B cell (primary cell): ENCODE data around the gene PTCSC3.

Experiments
- CTCF ChIP-seq: fragments of 200-600 bp; IDR thresholded peaks from one replicate; pipeline ENCODE4 v1.8.0; 2022; ENCODE audit warnings: antibody characterized with exemption, mild to moderate bottlenecking
- EZH2 ChIP-seq: IDR thresholded peaks from 2 replicates; pipeline ENCODE4 v1.6.1; 2012; ENCODE audit warnings: borderline replicate concordance, low read depth, mild to moderate bottlenecking, moderate library complexity, low read length; ENCODE audit not compliant: insufficient read depth, poor library complexity, severe bottlenecking

GRCh38 chr14:36132826-36133225 is 43.7 kb downstream of the PTCSC3 start:
- TF ChIP-seq EZH2 = no peak
- no peak for TF ChIP-seq CTCF
